Astrocyte (in vitro differentiated cells and primary cell): ENCODE data around the gene PLEKHA8. TPM values are rescaled to one million over a fixed set of nuclear protein-coding genes. Genes with fewer than 3 reads are reported as not detected.

ENCODE experiments used
- DNase-seq: peaks from one replicate; pipeline ENCODE4 v3.0.0-alpha.2; 2010; ENCODE audit warnings: low read depth
- FAIRE-seq: peaks from 2 replicates; lab custom pipeline; 2011; peaks lifted over from hg19 to GRCh38; lab: Jason Lieb, UNC
- H2AFZ ChIP-seq: 2 replicates; pipeline ENCODE4 v1.6.0; 2012; ENCODE audit warnings: low read depth, low read length, inconsistent platforms
- H3K27ac ChIP-seq: 2 replicates; pipeline ENCODE4 v1.5.1; 2011; ENCODE audit warnings: low read depth, low read length, inconsistent platforms
- H3K27me3 ChIP-seq: 2 replicates; pipeline ENCODE4 v1.6.0; 2011; ENCODE audit warnings: low read length, inconsistent platforms; ENCODE audit not compliant: insufficient read depth
- H3K36me3 ChIP-seq: 2 replicates; pipeline ENCODE4 v1.5.1; 2011; ENCODE audit warnings: low read length, inconsistent platforms; ENCODE audit not compliant: insufficient read depth
- H3K4me1 ChIP-seq: 2 replicates; pipeline ENCODE4 v1.5.1; 2011; ENCODE audit warnings: low read length, inconsistent platforms; ENCODE audit not compliant: insufficient read depth
- H3K4me2 ChIP-seq: 2 replicates; pipeline ENCODE4 v1.6.0; 2012; ENCODE audit warnings: low read length, inconsistent platforms
- H3K4me3 ChIP-seq: 2 replicates; pipeline ENCODE4 v1.5.1; 2011; ENCODE audit warnings: low read depth, mild to moderate bottlenecking, low read length, inconsistent platforms; ENCODE audit not compliant: insufficient read depth
- H3K79me2 ChIP-seq: 2 replicates; pipeline ENCODE4 v1.6.0; 2012; ENCODE audit warnings: mild to moderate bottlenecking, low read length, inconsistent platforms; ENCODE audit not compliant: insufficient read depth
- H3K9ac ChIP-seq: 2 replicates; pipeline ENCODE4 v1.6.0; 2012; ENCODE audit warnings: mild to moderate bottlenecking, low read length, inconsistent platforms
- H3K9me3 ChIP-seq: 2 replicates; pipeline ENCODE4 v1.5.1; 2012; ENCODE audit warnings: low read depth, mild to moderate bottlenecking, low read length, inconsistent platforms; ENCODE audit not compliant: insufficient read depth
- H4K20me1 ChIP-seq: 2 replicates; pipeline ENCODE4 v1.6.0; 2012; ENCODE audit warnings: low read length, inconsistent platforms; ENCODE audit not compliant: insufficient read depth
- H3K27ac Mint-ChIP-seq: one replicate; pipeline ENCODE4 v1.8.0; 2021; ENCODE audit warnings: mild to moderate bottlenecking, mixed read lengths; ENCODE audit not compliant: unreplicated experiment
- H3K27me3 Mint-ChIP-seq: one replicate; pipeline ENCODE4 v1.8.0; 2021; ENCODE audit warnings: low read depth, mixed read lengths; ENCODE audit not compliant: unreplicated experiment
- H3K36me3 Mint-ChIP-seq: one replicate; pipeline ENCODE4 v1.8.0; 2021; ENCODE audit warnings: low read depth, mixed read lengths; ENCODE audit not compliant: unreplicated experiment
- H3K4me1 Mint-ChIP-seq: one replicate; pipeline ENCODE4 v1.8.0; 2021; ENCODE audit warnings: low read depth, mixed read lengths; ENCODE audit not compliant: unreplicated experiment
- H3K4me3 Mint-ChIP-seq: one replicate; pipeline ENCODE4 v1.8.0; 2021; ENCODE audit warnings: mild to moderate bottlenecking, moderate library complexity, mixed read lengths; ENCODE audit not compliant: unreplicated experiment
- H3K9me3 Mint-ChIP-seq: one replicate; pipeline ENCODE4 v1.8.0; 2021; ENCODE audit warnings: mild to moderate bottlenecking, mixed read lengths; ENCODE audit not compliant: unreplicated experiment
- CTCF ChIP-seq: IDR thresholded peaks from 2 replicates; pipeline ENCODE4 v1.5.1; 2011; ENCODE audit warnings: low read depth, mild to moderate bottlenecking, inconsistent platforms, low read length, moderate library complexity; ENCODE audit not compliant: insufficient read depth
- EZH2 ChIP-seq: IDR thresholded peaks from 2 replicates; pipeline ENCODE4 v1.6.1; 2012; ENCODE audit warnings: mild to moderate bottlenecking, low read length, inconsistent platforms; ENCODE audit not compliant: insufficient read depth
- total RNA-seq: library from RNA; stranded (reverse); gene quantifications from 2 replicates; pipeline ENCODE4 v1.2.1, GENCODE V29; 2021

Gene PLEKHA8
- total RNA-seq, 1 donor from 2014 or later = 34.7 TPM

DNA sequence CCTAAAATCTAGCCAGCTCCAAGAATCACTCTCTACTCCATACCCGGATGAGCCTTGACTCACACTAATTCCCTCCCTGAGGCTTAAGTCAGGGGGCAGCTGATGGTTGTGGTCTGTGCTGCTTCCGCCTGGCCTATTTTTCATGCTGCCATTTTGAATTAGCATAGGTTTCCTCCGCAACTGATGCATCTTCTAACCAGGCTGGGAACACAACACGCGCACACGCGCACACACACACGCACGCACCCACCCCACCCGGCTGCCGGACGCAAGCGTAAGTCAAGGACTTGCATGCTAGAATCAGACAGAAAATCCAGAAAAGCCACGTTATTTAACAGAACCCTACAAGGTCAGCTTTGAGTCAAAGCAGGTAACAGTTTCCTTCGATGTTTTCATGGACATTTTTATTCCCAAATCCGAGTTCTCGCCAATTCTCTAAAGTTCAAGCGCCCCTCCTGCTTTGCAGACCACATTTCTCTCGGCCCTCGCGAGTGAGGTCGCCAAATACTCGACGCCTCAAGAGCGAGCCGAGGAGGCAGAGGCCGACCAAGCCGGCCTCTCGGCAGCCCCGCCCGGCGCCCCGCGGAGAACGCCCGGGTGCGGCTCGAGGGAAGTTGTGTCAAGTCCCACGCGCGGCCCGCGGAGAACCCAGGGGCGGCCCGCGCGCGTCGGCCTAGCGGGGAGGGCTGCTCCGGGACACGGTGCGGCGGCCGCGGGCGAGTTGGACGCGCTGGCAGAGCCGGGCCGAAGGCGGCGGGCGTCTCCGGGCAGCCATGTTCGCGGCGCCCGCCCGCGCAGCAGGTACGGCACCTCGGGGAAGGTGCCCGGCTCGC lies 39.6 kb upstream of the PLEKHA8 start:
- Histone ChIP-seq H3K79me2 (peaks cover 58% of the 10 kb centered on the region), H4K20me1 (peaks cover 9% of the 10 kb centered on the region), H3K4me1 (peaks cover 17% of the 10 kb centered on the region), H3K36me3 (no peaks in the 10 kb centered on the region), H3K4me3 (peak overlapping the region; percentile 80), H3K9ac (peak overlapping the region; percentile 96), H3K4me2 (peak overlapping the region; percentile 94), H3K27ac (peak overlapping the region; percentile 95), H3K9me3 (no peaks in the 10 kb centered on the region), H2AFZ (peak overlapping the region; percentile 85), H3K27me3 (no peaks in the 10 kb centered on the region)
- H3K27ac Mint-ChIP-seq = peak overlapping the region; percentile 96
- H3K36me3 Mint-ChIP-seq = peaks cover 5% of the 10 kb centered on the region
- H3K9me3 Mint-ChIP-seq = no peaks in the 10 kb centered on the region
- peak overlapping the region; percentile 90 for H3K4me3 Mint-ChIP-seq
- H3K4me1 Mint-ChIP-seq = peaks cover 14% of the 10 kb centered on the region
- TF ChIP-seq EZH2 = no peak
- no peak for TF ChIP-seq CTCF
- no peaks in the 10 kb centered on the region for H3K27me3 Mint-ChIP-seq
- peak; percentile 86 for DNase-seq
- no peak for FAIRE-seq

- peaks cover 50% of the 10 kb centered on the region for H3K79me2 ChIP-seq
- DNase-seq = no peak
- no peak for FAIRE-seq
- peak within 1 kb of the TSS; percentile 96 for H3K9ac ChIP-seq
- TF ChIP-seq CTCF (no peak), EZH2 (no peak)
- H3K4me2 ChIP-seq = peak within 1 kb of the TSS; percentile 94
- H3K36me3 ChIP-seq = no peaks in the 10 kb centered on the region
- H3K27me3 ChIP-seq = no peaks in the 10 kb centered on the region
- Mint-ChIP-seq H3K4me3 (peak within 1 kb of the TSS; percentile 90), H3K4me1 (peaks cover 14% of the 10 kb centered on the region), H3K27ac (peak within 1 kb of the TSS; percentile 96), H3K9me3 (no peaks in the 10 kb centered on the region), H3K27me3 (no peaks in the 10 kb centered on the region), H3K36me3 (peaks cover 5% of the 10 kb centered on the region)
- peak within 1 kb of the TSS; percentile 85 for H2AFZ ChIP-seq
- peaks cover 6% of the 10 kb centered on the region for H4K20me1 ChIP-seq
- H3K27ac ChIP-seq = peak within 1 kb of the TSS; percentile 95
- H3K9me3 ChIP-seq = no peaks in the 10 kb centered on the region
- H3K4me3 ChIP-seq = peak within 1 kb of the TSS; percentile 80
- peaks cover 17% of the 10 kb centered on the region for H3K4me1 ChIP-seq
These were observed 38.8 kb upstream of the PLEKHA8 start, which contains the start of gene SCRN1 for GRCh38 chr7:29989257-29989995. Gene SCRN1 (minus strand): TSS chr7:29989801. CDS start chr7:29969067, 20,734 bp downstream.
